Keratinocyte (primary cell): ENCODE measurements around the gene KRT9. TPM values are rescaled to one million over a fixed set of nuclear protein-coding genes. Genes with fewer than 3 reads are reported as not detected.
A peak's percentile ranks its signal among the peaks of the same experiment; 100 is the strongest.

ENCODE experiments used
- DNase-seq: peaks from one replicate; pipeline ENCODE4 v3.0.0-alpha.2; 2011; ENCODE audit warnings: low read depth, missing footprints, low spot score
- FAIRE-seq: peaks from 2 replicates; lab custom pipeline; 2011; peaks lifted over from hg19 to GRCh38; lab: Jason Lieb, UNC
- H2AFZ ChIP-seq: 2 replicates; pipeline ENCODE4 v1.6.0; 2012; ENCODE audit warnings: low read length, control low read depth, inconsistent platforms; ENCODE audit not compliant: control insufficient read depth
- H3K27ac ChIP-seq: 2 replicates; pipeline ENCODE4 v1.5.1; 2011; ENCODE audit warnings: low read length; ENCODE audit not compliant: control insufficient read depth, insufficient read depth
- H3K27me3 ChIP-seq: 3 replicates; pipeline ENCODE4 v1.6.0; 2011; ENCODE audit warnings: low read length; ENCODE audit not compliant: control insufficient read depth, insufficient read depth; ENCODE audit errors: extremely low read depth
- H3K36me3 ChIP-seq, 2 experiments: 2 replicates in 1 of 2; 3 replicates in 1 of 2; pipeline ENCODE4 v1.5.1; 2011; ENCODE audit warnings: low read length in 2 of 2, mild to moderate bottlenecking in 1 of 2; ENCODE audit not compliant: control insufficient read depth in 2 of 2, insufficient read depth in 2 of 2; ENCODE audit errors: extremely low read depth in 1 of 2
- H3K4me1 ChIP-seq: 3 replicates; pipeline ENCODE4 v1.5.1; 2011; ENCODE audit warnings: low read length; ENCODE audit not compliant: control insufficient read depth, insufficient read depth; ENCODE audit errors: extremely low read depth
- H3K4me2 ChIP-seq: 3 replicates; pipeline ENCODE4 v1.6.0; 2011; ENCODE audit warnings: low read depth, low read length; ENCODE audit not compliant: control insufficient read depth, insufficient read depth; ENCODE audit errors: extremely low read depth
- H3K4me3 ChIP-seq, 3 experiments: fragments of 200-600 bp in 1 of 3; sonication (generic) in 1 of 3; 2 replicates in 2 of 3; 3 replicates in 1 of 3; pipeline ENCODE4 v1.5.1; 2011 to 2016; ENCODE audit warnings: low read length in 3 of 3, mild to moderate bottlenecking in 3 of 3, control low read depth in 2 of 3, inconsistent platforms in 1 of 3, low read depth in 1 of 3, mixed read lengths in 1 of 3, mixed run types in 1 of 3, moderate library complexity in 1 of 3; ENCODE audit not compliant: control insufficient read depth in 2 of 3, insufficient read depth in 2 of 3; ENCODE audit errors: extremely low read depth in 1 of 3
- H3K79me2 ChIP-seq: 2 replicates; pipeline ENCODE4 v1.6.0; 2012; ENCODE audit warnings: low read length; ENCODE audit not compliant: control insufficient read depth, insufficient read depth
- H3K9ac ChIP-seq: 3 replicates; pipeline ENCODE4 v1.6.0; 2011; ENCODE audit warnings: low read length; ENCODE audit not compliant: control insufficient read depth, insufficient read depth; ENCODE audit errors: extremely low read depth
- H3K9me1 ChIP-seq: 3 replicates; pipeline ENCODE4 v1.6.0; 2011; ENCODE audit warnings: low read length; ENCODE audit not compliant: control insufficient read depth, insufficient read depth; ENCODE audit errors: extremely low read depth
- H3K9me3 ChIP-seq: 2 replicates; pipeline ENCODE4 v1.5.1; 2012; ENCODE audit warnings: low read depth, low read length; ENCODE audit not compliant: control insufficient read depth
- H4K20me1 ChIP-seq: 3 replicates; pipeline ENCODE4 v1.6.0; 2011; ENCODE audit warnings: low read length; ENCODE audit not compliant: control insufficient read depth, insufficient read depth; ENCODE audit errors: extremely low read depth
- EZH2 ChIP-seq: IDR thresholded peaks from one replicate; pipeline ENCODE4 v1.6.1; 2012; ENCODE audit warnings: inconsistent platforms, mild to moderate bottlenecking, low read length, moderate library complexity
- dilution Hi-C: fragments of 300-500 bp; cut with MboI; formaldehyde crosslinking; loops from one replicate; pipeline ENCODE4 v1.7.0; 2020; ENCODE audit warnings: low sequenced_read_pairs; ENCODE audit not compliant: extremely low pct_ligation_motif_present
- polyA plus RNA-seq, 5 experiments: library from polyadenylated mRNA; depleted of rRNA in 3 of 5; stranded (reverse) in 3 of 5; stranded (forward) in 1 of 5; unstranded in 1 of 5; fragments of >200 nt; gene quantifications; 1 replicate in 1 of 5; 2 replicates in 3 of 5; 3 replicates in 1 of 5; pipeline versions ENCODE4 v1.2.1 to v1.2.3, GENCODE V29; 2011 to 2012; ENCODE audit warnings: missing spikeins in 2 of 5, low read depth in 1 of 5, low replicate concordance in 1 of 5
- TF ChIP-seq, protein P1 (sequence below), 3 experiments: IDR thresholded peaks in 1 of 3; conservative IDR thresholded peaks in 1 of 3; optimal IDR thresholded peaks in 1 of 3; 2 replicates in 2 of 3; 3 replicates in 1 of 3; pipeline versions ENCODE3 to v1.5.1; 2011; ENCODE audit warnings: low read length in 3 of 3, mild to moderate bottlenecking in 3 of 3, moderate library complexity in 2 of 3, control low read depth in 1 of 3, inconsistent platforms in 1 of 3; ENCODE audit not compliant: insufficient read depth in 2 of 3; ENCODE audit errors: extremely low read depth in 1 of 3

KRT9 gene
- polyA plus RNA-seq, 1 donor (not counting 4 experiments of a cell fraction or from before 2014, with no cell fraction given), result 1.6 TPM

DNA sequence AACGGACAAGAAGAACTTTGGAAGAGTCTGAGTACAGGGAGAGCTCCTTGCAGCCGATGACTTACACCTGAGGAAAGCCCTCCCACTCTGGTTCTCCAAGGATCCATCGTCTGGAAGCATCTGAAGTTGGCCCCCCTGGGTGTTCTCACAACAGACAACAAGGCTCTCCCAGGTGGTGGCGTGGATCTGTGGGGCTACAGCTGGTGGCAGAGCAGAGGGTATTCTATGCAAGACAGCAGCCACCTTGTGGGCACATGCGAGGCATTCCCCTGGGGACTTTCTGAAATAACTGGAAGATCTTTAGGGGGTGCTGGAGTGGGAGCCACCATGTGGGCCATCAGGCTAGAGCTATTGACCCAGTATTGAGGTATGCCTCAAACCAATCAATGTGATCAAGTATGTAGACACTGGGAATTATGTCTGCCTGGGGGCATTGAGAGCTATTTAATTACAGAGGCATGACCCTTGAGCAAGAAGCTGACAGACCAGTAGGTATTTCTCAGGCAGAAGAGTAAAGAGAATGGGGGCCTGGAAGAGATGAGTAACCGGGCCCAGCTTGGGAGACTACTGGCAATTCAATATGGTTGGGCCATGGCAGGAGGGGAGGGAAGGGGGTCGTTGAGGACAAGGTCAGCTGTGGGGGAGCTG is 36.8 kb downstream of the KRT9 start:
- Histone ChIP-seq H2AFZ (no peak overlapping the region), H3K4me1 (peaks cover 47% of the 10 kb centered on the region), H3K27ac (no peak overlapping the region), H3K9ac (no peak overlapping the region), H3K27me3 (no peaks in the 10 kb centered on the region), H4K20me1 (no peaks in the 10 kb centered on the region), H3K9me3 (no peaks in the 10 kb centered on the region), H3K36me3 (no peaks in the 10 kb centered on the region), H3K4me3 (no peak overlapping the region), H3K9me1 (no peaks in the 10 kb centered on the region), H3K79me2 (no peaks in the 10 kb centered on the region), H3K4me2 (no peak overlapping the region)
- FAIRE-seq (no peak), DNase-seq (no peak)
- TF ChIP-seq, protein P1, sequence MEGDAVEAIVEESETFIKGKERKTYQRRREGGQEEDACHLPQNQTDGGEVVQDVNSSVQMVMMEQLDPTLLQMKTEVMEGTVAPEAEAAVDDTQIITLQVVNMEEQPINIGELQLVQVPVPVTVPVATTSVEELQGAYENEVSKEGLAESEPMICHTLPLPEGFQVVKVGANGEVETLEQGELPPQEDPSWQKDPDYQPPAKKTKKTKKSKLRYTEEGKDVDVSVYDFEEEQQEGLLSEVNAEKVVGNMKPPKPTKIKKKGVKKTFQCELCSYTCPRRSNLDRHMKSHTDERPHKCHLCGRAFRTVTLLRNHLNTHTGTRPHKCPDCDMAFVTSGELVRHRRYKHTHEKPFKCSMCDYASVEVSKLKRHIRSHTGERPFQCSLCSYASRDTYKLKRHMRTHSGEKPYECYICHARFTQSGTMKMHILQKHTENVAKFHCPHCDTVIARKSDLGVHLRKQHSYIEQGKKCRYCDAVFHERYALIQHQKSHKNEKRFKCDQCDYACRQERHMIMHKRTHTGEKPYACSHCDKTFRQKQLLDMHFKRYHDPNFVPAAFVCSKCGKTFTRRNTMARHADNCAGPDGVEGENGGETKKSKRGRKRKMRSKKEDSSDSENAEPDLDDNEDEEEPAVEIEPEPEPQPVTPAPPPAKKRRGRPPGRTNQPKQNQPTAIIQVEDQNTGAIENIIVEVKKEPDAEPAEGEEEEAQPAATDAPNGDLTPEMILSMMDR (optimal IDR thresholded peaks at IDR 0.05 in 1 of 3, IDR thresholded peaks at IDR 0.05 in 1 of 3, conservative IDR thresholded peaks at IDR 0.05 in 1 of 3; ENCODE audit: extremely low read depth in 1 of 3, insufficient read depth in 2 of 3, low read length in 3 of 3), result peak in 1 of 3 experiments; percentile 14
- TF ChIP-seq EZH2, result no peak
- dilution Hi-C loops, result no loop called here

DNA sequence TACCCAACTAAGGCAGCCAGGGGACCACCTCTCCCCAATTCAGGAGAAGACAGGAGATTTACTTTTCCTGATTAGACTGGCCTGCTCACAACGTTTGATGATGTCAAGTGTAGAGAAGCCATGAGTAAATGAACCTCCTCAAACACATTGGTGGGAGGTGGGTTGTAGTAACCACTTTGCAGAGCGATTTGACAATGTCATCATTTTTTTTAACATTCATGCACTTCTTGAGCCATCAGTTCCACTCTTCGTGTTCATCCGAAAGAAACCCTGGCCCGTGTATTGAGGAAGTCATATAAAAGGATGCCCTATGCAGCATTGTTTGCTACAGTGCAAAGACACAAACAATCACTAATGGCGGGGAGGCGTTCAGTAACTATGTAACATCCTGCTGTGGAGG is 38.2 kb downstream of the KRT9 start:
- dilution Hi-C loops, result no loop called here
- no peaks in the 10 kb centered on the region for H3K36me3 ChIP-seq
- FAIRE-seq, result no peak
- peaks cover under 1% of the 10 kb centered on the region for H3K27me3 ChIP-seq
- no peak for DNase-seq
- H4K20me1 ChIP-seq, result no peaks in the 10 kb centered on the region
- no peak overlapping the region for H2AFZ ChIP-seq
- H3K4me1 ChIP-seq, result peaks cover 48% of the 10 kb centered on the region
- H3K4me2 ChIP-seq, result no peak overlapping the region
- no peak overlapping the region for H3K27ac ChIP-seq
- H3K79me2 ChIP-seq, result no peaks in the 10 kb centered on the region
- TF ChIP-seq, protein P1 (optimal IDR thresholded peaks at IDR 0.05 in 1 of 3, IDR thresholded peaks at IDR 0.05 in 1 of 3, conservative IDR thresholded peaks at IDR 0.05 in 1 of 3; ENCODE audit: extremely low read depth in 1 of 3, insufficient read depth in 2 of 3, low read length in 3 of 3), result no peak
- TF ChIP-seq EZH2, result no peak
- no peaks in the 10 kb centered on the region for H3K9me3 ChIP-seq
- no peak overlapping the region for H3K4me3 ChIP-seq
- H3K9me1 ChIP-seq, result no peaks in the 10 kb centered on the region
- no peak overlapping the region for H3K9ac ChIP-seq
